H1 (cell line): ENCODE measurements around the gene TBC1D2B. TPM values are rescaled to one million over a fixed set of nuclear protein-coding genes. Genes with fewer than 3 reads are reported as not detected.

ENCODE experiments used
- CTCF ChIP-seq, 3 experiments: IDR thresholded peaks; 1 replicate in 2 of 3; 2 replicates in 1 of 3; pipeline versions ENCODE4 v1.5.1 to v1.6.1; 2011; ENCODE audit warnings: low read length in 3 of 3, mild to moderate bottlenecking in 3 of 3, inconsistent platforms in 2 of 3, low read depth in 1 of 3, moderate library complexity in 1 of 3; ENCODE audit not compliant: insufficient read depth in 1 of 3; ENCODE audit errors: control extremely low read depth in 1 of 3
- HDAC2 ChIP-seq, 2 experiments: fragments of 300-600 bp in 1 of 2; sonication (generic) in 1 of 2; IDR thresholded peaks; 2 replicates each; pipeline ENCODE4 v1.6.1; 2011 to 2012; ENCODE audit warnings: low read depth in 2 of 2, low read length in 2 of 2, mild to moderate bottlenecking in 2 of 2, moderate library complexity in 2 of 2, borderline replicate concordance in 1 of 2, inconsistent platforms in 1 of 2
- NRF1 ChIP-seq: IDR thresholded peaks from 2 replicates; pipeline ENCODE4 v1.6.1; 2011; ENCODE audit warnings: mild to moderate bottlenecking, low read depth, low read length, improper control_type of control experiment
- TCF12 ChIP-seq: IDR thresholded peaks from 2 replicates; pipeline ENCODE4 v1.6.1; 2011; ENCODE audit warnings: low read depth, mild to moderate bottlenecking, low read length
- TEAD4 ChIP-seq: IDR thresholded peaks from 2 replicates; pipeline ENCODE4 v1.6.1; 2012; ENCODE audit warnings: low read depth, low read length, inconsistent platforms, mixed read lengths
- polyA plus RNA-seq, 7 experiments: library from polyadenylated mRNA; depleted of rRNA in 3 of 7; stranded (reverse) in 5 of 7; unstranded in 2 of 7; fragments of >200 nt in 5 of 7; fragments of 200-250 nt in 2 of 7; gene quantifications; 1 replicate in 5 of 7; 2 replicates in 1 of 7; 4 replicates in 1 of 7; pipeline versions ENCODE4 v1.2.1 to v1.2.3, GENCODE V29; 2011 to 2013; ENCODE audit warnings: missing spikeins in 2 of 7, mixed read lengths in 2 of 7
- total RNA-seq: library from RNA; stranded (reverse); fragmentation: NEBNext Ultra II Directional; extraction: Animal tissue kit (Norgen Biotek cat#: 25700); gene quantifications from 2 replicates; pipeline ENCODE4 v1.2.1, GENCODE V29; 2021

TBC1D2B gene
- total and polyA plus RNA-seq, 2 of the 8 experiments (the other 6 are each of a cell fraction or from before 2014, with no cell fraction given), result 11.9 to 19.5 TPM

- TF ChIP-seq HDAC2 (IDR thresholded peaks at IDR 0.05; ENCODE audit: borderline replicate concordance in 1 of 2, low read depth in 2 of 2, low read length in 2 of 2), result no peak
- no peak for TF ChIP-seq TCF12
- TF ChIP-seq TEAD4, result no peak
- TF ChIP-seq NRF1, result no peak
- no peak for TF ChIP-seq CTCF (IDR thresholded peaks at IDR 0.05; ENCODE audit: control extremely low read depth in 1 of 3, insufficient read depth in 1 of 3, low read depth in 1 of 3, low read length in 3 of 3)
- TF ChIP-seq, all 59 proteins: peak for 0
Measured at GRCh38 chr15:78001656-78002055, 75.9 kb downstream of the TBC1D2B start (continued).
